ENCODE results near the gene STAT4.

The STAT4 gene

DNA sequence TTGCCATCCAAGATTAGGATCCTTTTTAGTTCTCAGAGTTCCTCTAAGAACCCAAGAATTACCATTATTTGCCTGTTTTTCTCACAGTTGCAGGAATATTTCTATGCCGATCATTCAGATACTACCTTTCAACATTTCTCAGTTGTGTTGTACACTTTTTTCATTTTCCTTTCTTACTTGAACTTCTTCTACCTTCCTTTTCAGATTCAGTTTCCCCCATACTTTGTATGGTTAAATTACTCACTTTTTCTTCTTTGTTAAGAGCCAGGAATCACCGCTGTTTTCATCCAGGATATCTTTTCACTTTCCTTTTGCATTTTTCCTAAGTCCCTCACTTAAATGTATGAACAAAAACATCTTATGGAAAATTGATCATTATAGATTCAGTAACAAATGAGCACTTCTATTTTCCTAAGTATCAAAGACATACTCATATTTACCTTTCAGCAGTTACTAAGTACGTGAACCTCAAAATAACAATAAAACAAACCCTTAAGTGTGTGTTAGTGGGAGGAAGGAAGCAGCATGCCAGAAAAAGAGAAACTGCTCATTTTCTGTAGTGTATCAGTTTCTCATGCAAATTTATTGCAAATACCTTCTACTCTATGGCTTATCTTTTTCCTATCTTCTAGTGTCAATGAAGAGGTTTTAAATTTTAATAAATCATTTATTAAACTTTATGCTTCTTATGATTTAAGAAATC is 72.5 kb downstream of the STAT4 start:
- DNase-seq: no peak

DNA sequence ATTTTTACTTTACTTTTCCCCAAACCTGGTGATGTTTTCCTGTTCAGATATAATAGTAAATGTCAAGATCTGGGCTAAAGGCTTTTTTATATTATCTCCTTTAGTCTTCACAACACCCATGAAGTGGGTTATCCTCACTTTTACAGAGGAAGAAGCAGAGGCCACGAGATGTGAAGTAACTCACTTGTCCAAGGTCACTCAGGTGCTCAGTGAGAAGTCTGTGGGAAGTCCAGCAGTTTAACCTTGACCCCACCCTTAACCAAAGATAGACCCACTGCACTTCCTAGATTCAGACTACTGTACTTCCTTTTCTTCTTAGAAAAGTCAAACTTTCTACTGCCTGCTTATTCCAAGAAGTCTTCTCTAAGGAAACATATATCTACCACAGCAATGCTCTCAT is 80.5 kb downstream of the STAT4 start:
- no peak for DNase-seq

DNA sequence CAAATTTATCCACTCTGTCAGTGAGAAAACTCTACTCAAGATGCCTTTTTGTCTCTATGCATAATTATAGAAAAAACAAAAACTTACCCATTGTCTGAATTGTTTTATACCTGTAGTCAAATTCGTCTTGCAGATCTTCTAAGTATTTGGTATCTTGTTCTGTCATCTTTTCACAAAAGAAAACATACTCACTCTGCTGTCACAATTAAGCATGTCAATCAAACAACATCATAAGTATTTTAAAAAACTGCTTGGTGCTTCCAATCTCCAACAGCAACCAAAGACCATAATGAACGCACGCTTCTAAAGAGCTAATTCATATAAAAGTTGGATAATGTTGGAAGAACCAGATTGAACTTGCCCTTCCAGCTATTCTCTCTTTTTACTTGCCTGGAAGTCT is 81.2 kb downstream of the STAT4 start:
- no peak for DNase-seq

DNA sequence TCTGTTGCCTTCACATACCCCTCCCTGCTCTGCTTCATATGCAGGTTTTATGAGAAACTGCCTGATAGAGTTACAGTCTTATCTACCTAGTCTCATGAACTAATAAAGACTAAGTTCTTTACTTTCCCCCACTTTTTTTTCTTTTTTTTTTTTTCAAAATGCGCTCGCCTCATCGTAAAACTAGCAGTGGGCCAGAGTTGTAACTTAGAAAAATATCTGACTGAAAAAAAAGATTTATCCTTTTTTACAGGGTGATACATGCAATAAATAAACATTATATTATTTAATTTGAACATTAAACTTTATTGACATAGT is 83.9 kb downstream of the STAT4 start:
- no peak for DNase-seq

DNA sequence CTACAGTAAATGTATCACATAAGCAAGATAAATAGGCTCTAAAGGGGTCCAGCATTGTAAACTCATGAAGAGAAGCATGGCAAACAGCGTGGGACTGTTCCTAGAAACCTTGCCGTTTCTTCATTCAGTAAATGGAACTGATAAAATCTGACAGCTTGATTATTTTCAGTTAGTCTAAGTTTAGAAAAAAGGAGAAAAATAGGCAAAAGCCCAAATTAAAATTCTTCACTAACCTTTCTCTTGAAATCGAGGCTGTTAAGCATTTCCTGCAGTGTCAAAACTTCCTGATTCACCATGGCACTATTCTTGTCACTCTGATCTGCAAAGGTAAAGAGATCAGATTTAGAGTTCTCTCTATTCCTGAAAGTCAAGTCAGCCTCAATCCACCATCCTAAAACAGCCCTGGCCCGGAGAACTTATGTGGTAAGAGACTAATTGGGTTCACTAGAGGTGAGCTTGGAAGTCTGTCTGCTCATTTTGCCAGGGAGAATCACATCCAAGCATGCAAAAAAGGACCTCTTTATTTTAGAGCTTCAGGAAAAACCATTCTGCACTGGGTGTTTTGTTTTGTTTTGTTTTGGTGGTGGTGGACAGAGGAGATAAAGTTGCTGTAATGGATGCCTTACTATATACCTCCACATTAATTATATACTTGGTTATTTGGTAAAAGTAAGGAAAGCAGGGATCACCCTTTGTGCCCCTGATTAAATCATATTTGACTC is 84.4 kb downstream of the STAT4 start:
- no peak for DNase-seq

DNA sequence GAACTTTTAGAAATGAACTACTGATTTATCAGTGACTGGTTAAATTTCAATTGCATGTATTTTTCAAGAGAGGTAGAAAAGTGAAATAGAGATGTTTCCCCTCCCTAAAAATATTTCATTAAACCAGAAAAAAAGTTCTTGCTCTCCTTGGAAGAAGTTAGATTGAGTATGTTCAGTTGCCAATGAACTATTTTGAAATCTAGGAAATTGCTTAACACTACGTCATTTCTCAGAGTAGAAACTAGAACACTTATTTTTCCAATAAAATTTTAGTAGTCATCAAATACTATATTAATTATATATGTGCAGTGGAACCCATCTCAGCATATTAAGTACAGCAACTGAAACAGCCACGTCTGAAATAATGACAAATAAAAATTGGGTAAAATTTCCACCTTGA is 85.0 kb downstream of the STAT4 start:
- DNase-seq: no peak

DNA sequence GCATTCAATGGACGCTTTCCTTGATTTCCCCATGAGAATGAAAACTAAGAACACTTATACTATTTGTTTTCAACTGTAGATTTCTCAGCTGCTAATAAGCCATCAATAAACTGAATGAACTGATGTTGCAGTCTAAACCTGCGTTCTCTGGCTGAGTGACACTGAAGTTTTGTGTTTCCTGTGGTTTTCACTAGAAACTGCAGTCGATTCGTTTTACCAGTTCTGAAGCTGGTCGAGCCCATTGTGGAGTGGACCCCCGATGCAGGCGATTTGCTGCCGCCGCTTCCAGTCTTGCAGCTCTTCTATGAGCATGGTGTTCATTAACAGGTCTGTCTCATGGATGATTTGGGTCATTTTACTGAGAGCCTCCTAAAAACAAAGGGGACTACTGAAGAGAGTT is 86.2 kb downstream of the STAT4 start:
- DNase-seq: no peak

DNA sequence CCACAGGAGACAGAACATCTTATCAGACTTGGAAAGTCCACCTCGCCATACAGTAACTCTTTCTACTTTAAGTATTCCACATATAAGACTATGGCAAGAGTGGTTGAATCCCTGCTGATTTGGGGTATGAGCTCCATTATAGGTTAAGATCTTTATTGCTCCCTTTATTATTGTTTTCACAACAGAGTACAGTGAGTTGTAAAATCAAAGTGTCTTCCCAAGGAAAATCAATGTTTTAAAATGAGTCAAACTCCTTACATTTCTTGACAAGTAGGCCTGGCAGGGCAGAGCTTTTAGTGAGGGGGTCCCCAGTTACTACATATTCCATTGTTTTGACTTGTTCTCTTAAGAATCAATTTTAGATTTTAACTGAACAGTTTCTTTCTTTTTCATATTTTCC is 87.2 kb downstream of the STAT4 start:
- no peak for DNase-seq

DNA sequence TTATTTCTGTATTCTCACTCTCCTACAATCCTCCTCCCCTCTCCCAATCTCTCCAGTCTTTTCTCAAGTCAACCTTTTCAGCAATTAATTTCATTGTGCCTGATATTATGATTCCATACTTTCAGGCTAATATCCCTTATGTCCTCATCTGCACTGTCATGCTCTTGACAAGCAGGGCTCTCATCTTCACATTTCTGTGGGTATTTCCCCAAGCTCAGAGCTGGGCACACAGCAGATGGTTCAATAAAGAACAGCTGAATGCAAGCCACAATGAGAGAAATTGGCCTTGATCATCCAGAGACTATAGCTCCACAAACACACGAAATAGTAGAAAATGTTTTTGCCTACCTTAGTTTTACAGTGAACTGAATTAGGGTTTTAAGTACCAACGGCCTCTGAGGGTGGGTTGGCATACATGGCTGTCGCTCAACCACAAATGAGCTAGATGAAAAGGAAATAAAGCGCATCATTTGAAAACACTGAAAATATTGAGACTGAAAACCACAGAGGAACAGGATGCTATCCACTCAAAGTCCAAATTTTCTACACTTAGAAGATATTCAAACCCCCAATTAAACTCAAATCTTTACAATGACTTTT is 89.3 kb downstream of the STAT4 start:
- no peak for DNase-seq

DNA sequence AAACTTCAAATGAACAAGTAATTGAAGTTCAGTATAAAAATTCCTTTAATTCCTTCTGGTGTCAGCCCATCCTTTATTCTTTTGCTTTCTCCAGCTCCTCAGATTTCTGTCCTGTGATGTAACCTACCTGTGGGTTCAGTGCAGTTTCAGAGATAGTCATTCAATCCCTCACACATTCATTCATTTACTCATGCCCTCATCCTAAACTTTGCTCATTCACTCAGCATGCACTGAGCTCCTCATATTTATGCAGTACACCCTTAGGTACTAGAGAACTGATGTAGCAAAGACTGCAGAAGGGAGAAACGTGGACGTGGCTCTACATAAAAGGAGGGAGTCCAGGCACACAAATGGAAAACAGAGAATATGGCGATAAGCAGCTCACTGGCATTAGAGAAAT is 91.5 kb downstream of the STAT4 start:
- DNase-seq: no peak

DNA sequence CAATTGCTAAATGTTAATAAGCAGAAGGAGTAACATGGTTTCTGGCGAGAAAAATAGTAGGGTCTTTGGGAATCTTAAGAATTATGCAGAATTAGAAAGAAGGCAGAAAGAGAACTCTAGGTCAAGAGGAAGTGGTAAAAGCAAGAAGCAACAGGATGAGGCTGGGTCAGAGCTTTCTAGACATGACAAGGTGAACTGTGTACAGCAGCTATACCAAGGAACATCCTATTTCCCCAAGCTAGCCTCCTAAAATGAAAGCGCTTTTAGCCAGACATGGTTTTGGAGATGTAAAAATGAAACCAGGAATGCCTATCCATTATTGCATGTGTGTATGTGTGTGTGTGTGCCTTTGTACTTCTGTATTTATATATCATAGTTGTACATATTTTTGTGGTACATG is 94.6 kb downstream of the STAT4 start:
- DNase-seq: no peak

DNA sequence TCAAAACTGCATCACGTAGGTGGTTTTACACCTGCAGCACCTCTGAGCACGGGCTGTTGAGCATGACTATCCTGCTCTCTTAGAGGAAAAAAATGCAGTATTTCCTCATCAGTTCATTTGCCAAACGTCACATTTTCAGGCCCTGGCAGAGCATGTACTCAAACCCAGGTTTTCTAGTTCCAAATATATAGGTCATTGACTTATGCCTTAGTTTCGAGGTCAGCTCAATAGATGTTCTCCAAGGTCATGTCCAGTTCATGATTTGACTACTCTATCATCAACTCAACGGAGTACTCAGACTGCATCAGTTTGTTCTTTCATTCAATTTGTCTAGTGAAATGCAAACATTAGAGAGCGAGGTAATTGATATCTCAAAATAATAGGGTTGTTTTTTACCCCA is 97.5 kb downstream of the STAT4 start:
- DNase-seq: no peak

DNA sequence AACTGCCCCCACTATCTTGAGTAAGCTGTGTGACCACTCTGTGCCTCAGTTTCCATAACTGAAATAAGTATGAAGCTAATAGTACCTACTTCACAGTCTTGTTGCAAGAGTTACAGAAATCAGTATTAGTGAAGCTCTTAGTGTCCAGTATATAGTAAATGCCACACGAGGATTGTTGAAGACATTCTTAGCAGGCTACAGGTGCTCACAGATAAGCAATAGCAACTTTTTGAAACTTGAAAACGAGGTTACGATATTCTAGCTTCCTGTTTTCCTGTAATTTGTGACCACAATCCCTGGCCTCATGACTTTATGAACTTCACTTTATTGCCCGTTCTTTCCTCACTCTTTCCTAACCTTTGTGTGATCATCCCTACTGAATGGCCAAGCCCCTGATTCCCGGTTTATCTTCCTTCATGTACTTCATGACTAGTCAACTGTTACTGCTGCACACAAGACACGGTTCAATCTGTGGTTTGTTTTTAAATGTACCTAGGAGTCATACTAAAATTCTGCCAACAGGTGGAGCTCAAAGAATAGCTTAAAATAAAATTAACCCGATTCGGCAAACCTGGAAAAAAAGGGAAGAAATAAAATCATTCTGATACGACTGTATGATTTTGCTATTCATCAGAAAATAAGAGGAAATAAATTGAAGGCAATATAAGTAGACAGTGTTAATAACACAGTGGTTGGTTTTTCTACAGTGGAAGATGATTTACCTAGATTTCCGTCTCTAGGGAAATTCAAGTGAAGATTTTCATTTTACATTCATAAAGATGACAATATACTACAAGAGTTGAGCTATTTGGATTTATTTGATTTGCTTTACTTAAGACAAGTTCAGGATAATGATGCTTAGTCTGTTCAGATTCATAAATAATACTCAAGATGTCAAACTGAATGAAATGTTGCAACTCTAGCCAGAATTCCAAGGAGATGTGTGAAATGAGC is 98.7 kb downstream of the STAT4 start:
- no peak for DNase-seq

DNA sequence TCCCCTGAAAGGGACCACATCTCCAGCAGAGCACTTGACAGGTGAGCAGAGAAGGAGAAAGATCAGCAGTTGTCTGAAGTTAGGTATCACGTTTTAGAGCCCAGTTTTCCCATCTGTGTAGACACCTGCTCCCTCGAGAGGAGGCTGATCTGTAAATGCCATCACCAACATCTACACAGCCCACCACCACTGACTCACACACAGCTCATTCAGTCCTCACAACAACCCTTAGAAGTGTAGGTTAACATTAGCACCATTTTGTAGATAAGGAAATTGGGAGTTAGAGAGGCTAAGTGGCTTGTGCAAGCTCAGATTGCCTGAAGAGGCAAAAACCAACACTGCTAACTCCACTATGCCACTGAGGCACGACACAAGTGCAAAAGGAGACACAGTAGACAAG is 99.6 kb downstream of the STAT4 start:
- no peak for DNase-seq

DNA sequence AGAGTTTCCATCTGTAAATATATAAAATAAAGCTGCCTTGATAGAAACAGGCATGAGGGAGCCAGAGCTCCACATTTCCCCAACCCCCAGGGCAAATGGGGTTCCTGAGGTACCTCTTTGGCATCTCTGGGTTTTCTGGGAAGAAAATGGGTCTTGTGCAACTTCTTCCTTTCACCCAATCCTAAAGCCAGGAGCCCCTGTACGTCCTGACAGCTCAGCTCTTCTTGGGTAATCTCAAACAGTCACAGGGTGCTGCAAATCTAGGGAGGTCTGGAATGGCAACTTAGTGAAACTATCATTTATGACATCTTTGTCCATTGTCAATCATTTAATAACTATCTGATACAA is 100.2 kb downstream of the STAT4 start:
- DNase-seq: no peak

DNA sequence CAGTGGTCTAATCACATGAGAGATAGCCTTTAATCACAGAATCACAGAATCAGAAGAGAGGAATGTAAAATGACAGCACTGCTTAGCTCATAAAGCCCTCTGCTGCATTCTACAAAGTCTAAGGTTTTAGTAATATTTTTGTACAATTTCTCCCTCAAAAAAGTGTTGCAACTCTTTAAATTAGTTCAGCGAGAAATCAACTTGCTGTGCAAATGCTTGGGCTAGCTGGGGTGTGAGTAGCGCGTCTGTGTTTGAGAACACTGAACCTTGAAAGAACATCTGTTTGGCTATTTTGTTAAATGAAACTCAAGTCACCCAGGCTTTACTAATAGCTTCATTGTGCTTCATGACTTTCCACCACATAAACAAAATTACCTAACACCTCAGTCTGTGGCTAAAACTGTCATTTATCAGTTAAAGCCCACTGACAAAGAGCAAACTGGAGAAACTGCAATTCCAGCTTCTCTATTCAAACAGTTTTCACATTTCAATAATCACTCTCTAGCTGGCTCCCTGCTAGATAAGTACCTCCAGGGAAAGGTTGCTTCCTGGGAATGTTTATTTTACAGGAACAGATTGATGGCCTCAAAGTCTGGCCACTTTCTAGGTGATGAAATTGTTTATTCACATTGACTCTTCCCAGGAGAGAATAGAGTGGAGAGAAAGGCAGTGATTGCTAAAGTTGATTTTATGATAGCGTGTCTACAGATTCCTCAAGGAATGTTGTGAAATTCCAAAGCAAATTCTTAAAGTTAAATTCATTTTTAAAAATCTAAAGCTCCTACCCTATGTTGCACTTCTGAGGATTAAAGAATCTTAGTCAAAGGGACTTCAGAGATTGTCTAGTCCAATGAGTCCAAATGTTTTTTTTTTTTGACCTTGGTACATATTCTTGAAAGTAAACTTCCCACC is 100.8 kb downstream of the STAT4 start:
- DNase-seq: no peak

DNA sequence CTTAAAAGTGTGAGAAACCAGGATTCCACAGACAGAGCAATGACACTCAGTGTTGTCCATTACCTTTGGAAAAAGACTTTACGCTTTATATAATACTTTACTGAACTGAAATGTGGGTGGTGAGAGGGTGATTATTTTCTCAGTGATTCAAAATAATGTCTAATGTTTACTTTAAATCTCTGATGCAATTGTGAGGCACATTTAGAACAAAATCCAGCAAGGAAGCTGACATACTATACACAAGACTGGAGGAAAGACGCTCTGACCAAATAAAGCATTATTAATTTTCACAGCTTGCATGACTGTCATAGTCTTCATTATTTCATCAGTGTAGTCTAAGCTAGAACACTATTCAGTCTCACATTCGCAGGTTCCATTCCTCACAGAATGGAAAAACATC is 102.7 kb downstream of the STAT4 start:
- DNase-seq: no peak

DNA sequence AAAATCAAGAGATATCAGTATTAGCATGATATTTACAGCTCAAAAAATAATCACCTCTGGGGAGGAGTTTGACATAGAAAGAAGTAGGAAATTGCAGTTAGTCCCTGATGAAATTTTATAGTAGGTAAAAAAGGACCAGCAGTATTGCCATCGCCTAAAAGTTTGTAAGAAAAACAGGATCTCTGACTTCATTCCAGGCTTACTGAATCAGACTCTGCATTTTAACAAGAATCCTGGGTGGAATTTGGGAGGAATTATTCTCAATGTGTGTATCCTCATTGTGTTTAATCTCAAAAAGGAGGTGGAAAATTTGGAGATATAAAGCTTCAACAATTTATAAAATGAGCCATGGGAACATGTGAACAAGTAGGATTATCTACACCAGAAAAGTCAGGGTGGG is 105.7 kb downstream of the STAT4 start:
- DNase-seq: no peak

DNA sequence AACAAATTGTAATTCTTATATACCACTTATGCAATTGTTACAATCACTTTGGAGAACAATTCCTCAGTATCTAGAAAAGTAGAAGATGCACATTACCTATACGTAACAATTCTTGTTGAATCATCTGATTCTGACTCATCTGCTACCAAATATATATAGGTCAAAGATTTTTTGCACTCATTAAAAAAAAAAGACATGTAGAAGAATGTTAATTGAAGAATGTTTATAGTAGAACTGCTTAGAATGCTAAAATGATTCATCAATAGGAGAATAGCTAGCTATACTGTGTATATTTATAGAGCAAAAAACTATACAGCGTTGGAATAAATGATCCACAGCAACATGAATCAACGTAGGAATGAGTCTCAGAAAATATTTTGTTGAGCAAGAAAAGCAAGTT is 107.4 kb downstream of the STAT4 start:
- DNase-seq: no peak

DNA sequence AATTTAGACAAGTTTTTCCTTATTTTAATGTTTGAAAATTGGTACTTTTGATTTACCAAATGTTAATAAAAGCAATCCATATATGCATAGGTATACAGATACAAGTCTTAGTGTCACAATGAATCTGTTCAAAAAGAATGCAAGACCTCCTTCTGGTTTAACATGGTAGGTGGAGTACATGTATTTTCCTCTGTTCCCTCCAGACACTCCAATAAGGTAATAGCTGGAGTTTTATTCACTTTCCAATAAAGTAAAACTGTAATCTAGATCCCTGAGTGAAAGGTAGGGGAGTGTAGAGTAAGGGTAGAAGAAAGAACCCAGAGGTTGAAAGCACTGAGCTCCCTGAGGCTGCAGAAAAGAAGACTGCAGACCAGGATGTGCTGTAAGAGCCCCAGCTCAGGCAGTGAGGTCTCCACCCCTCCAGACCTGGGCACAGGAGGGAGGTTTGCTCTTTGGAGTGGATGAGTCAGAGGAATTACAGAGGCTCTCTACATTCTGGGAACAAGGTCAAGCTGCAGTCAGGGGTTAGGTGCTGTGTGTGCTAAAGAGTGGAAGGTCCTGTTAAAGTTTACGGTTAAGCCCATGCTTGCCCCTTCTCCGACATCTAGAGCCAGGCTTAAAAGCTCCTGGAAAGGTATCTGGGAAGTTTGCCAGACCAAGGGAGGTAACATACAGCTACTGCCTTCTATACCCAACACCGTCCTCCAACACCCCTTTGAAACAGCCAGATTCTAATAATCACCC is 109.2 kb downstream of the STAT4 start:
- no peak for DNase-seq

DNA sequence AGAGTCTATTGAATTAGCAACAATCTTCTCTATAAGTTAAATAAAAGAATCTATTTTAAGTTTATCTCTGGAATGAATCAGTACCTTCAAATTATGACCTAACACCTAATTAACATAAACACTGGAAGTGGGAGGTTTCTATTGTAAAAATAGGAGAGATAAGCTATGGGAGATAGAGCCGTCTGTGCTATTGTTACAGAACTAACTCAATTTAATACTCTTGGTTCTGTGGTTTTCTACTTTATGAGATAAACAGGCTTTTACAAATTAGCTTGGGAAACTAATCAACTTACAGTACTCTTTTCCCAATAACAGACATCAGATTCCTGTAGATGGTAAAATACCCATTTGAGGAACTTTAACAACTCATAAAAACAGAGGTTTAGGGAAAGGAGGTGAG is 111.2 kb downstream of the STAT4 start:
- DNase-seq: no peak

DNA sequence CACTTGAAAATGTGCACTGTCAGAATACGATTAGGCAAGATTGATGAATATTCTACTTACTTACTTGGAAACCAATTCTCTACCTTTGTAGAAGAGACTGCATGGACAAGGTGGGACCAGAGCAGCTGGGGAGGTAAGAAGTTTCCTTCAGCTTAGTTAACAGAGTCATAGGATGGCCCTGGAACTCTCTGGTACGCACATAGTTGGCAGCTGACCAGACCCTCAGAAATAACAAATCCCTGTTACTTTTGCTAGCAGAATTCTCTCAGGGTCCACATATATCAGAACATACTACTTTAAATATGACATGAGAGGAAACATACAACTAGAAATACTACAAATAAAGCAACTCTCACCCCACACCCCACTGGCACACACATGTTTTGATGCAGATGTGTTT is 112.1 kb downstream of the STAT4 start:
- DNase-seq: no peak
